HG03280 (cell line): ENCODE data around the gene TRIP12.
"Not testable (repeated sequence)": the region's sequence is repeated elsewhere in the genome, so short reads cannot be mapped to it uniquely, and the experiment has no call there.

Experiments used
- ATAC-seq: cut with Tn5 transposase; IDR thresholded peaks from one replicate; pipeline ENCODE4 v1.9.1; 2021; ENCODE audit warnings: mild to moderate bottlenecking, moderate library complexity; ENCODE audit not compliant: unreplicated experiment

Gene TRIP12

GRCh38 chr2:229779650-229780049, 142.2 kb downstream of the TRIP12 start:
- no peak for ATAC-seq

- no peak for ATAC-seq
These were observed 144.1 kb downstream of the TRIP12 start for GRCh38 chr2:229777716-229778115.

GRCh38 chr2:229775614-229776313, 146.0 kb downstream of the TRIP12 start:
- ATAC-seq: no peak

- ATAC-seq: no peak
These were observed 147.6 kb downstream of the TRIP12 start for GRCh38 chr2:229774237-229774636.

- ATAC-seq: no peak
These were observed 153.6 kb downstream of the TRIP12 start for GRCh38 chr2:229768235-229768634.

- no peak for ATAC-seq
These were observed 156.1 kb downstream of the TRIP12 start for GRCh38 chr2:229765721-229766120.

GRCh38 chr2:229761663-229762062, 160.1 kb downstream of the TRIP12 start:
- ATAC-seq: no peak

- ATAC-seq: not testable (repeated sequence)
These were observed 164.3 kb downstream of the TRIP12 start for GRCh38 chr2:229757462-229757861.

- no peak for ATAC-seq
These were observed 168.7 kb downstream of the TRIP12 start for GRCh38 chr2:229752970-229753729.

GRCh38 chr2:229749779-229750178, 172.0 kb downstream of the TRIP12 start:
- no peak for ATAC-seq

- ATAC-seq: no peak
These were observed 172.9 kb downstream of the TRIP12 start for GRCh38 chr2:229748950-229749349.

- ATAC-seq: not testable (repeated sequence)
These were observed 179.1 kb downstream of the TRIP12 start for GRCh38 chr2:229742691-229743090.

GRCh38 chr2:229740279-229740678, 181.5 kb downstream of the TRIP12 start:
- no peak for ATAC-seq

GRCh38 chr2:229738024-229738625, 183.7 kb downstream of the TRIP12 start:
- no peak for ATAC-seq

- ATAC-seq: no peak
These were observed 187.4 kb downstream of the TRIP12 start for GRCh38 chr2:229734410-229734809.

- ATAC-seq: no peak
These were observed 188.1 kb downstream of the TRIP12 start for GRCh38 chr2:229733611-229734245.

GRCh38 chr2:229732897-229733296, 188.9 kb downstream of the TRIP12 start:
- ATAC-seq: no peak

GRCh38 chr2:229731916-229732315, 189.9 kb downstream of the TRIP12 start:
- no peak for ATAC-seq

- no peak for ATAC-seq
These were observed 190.4 kb downstream of the TRIP12 start for GRCh38 chr2:229731363-229731762.

- no peak for ATAC-seq
These were observed 193.4 kb downstream of the TRIP12 start for GRCh38 chr2:229728370-229728769.

GRCh38 chr2:229726643-229727042, 195.2 kb downstream of the TRIP12 start:
- ATAC-seq: no peak
